ENCODE results near the gene TAS1R2. TPM values are rescaled to one million over a fixed set of nuclear protein-coding genes. Genes with fewer than 3 reads are reported as not detected.

The TAS1R2 gene
- total RNA-seq, 1 donor: not detected

DNA sequence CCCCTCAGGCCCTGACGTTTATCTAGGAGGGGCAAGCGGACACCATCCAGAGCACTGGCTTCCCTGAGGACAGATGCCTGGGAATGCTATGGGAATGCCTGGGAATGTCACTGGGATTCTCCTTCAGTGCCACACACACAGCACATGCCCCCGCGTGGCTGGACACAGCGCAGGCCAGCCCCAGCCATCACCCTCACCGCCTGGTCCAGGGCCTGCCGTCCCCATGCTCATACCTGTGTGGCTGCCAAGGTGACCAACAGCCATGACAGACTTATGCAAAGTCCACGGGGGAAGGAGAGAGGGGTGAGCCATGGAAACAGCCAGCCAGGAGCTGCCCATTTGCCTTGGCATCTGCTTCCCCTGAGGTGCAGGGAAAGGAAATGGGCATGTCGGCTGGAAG, 5.7 kb upstream of the TAS1R2 start:
- TF ChIP-seq, protein P1, sequence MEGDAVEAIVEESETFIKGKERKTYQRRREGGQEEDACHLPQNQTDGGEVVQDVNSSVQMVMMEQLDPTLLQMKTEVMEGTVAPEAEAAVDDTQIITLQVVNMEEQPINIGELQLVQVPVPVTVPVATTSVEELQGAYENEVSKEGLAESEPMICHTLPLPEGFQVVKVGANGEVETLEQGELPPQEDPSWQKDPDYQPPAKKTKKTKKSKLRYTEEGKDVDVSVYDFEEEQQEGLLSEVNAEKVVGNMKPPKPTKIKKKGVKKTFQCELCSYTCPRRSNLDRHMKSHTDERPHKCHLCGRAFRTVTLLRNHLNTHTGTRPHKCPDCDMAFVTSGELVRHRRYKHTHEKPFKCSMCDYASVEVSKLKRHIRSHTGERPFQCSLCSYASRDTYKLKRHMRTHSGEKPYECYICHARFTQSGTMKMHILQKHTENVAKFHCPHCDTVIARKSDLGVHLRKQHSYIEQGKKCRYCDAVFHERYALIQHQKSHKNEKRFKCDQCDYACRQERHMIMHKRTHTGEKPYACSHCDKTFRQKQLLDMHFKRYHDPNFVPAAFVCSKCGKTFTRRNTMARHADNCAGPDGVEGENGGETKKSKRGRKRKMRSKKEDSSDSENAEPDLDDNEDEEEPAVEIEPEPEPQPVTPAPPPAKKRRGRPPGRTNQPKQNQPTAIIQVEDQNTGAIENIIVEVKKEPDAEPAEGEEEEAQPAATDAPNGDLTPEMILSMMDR (IDR thresholded peaks at IDR 0.05; ENCODE audit: insufficient read depth, low read length): no peak
- no peak overlapping the region for H3K4me3 ChIP-seq (ENCODE audit: low read depth, low read length)
- no peak for DNase-seq (ENCODE audit: low read depth)

DNA sequence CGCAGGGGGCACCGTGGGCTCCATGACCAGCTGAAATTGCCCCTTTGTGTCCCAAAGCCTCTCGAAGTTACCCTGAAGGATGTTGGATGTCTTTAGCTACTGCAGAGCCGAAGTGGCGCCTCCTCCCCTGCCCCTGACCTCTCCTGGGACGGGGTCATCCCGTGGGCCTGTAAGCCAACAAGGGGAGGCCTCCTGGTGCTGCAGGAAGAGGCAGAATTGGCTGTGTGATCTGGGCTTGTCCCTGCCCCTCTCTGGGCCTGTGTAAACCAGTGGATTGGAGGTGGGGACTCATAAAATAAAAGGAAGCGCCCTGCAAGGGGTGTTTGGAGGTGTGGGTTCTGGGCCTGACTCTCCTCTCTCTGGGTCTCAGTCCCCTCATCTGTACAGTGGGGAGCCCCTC, 2.1 kb upstream of the TAS1R2 start:
- H3K4me3 ChIP-seq (ENCODE audit: low read depth, low read length): no peak overlapping the region
- DNase-seq (ENCODE audit: low read depth): no peak
- TF ChIP-seq, protein P1 (IDR thresholded peaks at IDR 0.05; ENCODE audit: insufficient read depth, low read length): no peak

DNA sequence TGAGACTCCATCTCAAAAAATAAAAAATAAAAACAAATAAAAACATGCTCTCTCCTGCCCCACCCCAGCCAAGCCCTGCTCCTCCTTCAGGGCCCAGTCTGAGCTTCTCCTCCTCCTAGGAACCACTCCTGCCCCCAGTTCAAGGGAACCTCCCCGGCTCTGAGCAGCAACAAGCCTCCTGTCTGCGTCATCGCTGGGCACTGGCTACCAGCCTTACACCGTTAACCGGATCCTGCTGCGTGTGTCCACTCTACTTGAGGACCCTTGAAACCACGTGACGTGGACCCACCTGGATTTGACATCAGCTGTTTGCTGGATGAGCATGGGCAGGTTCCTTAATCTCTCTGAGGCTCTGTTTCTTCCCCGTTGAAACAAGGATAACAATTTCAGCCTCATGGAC, 1.6 kb upstream of the TAS1R2 start:
- TF ChIP-seq, protein P1 (IDR thresholded peaks at IDR 0.05; ENCODE audit: insufficient read depth, low read length): no peak
- H3K4me3 ChIP-seq (ENCODE audit: low read depth, low read length): no peak overlapping the region
- DNase-seq (ENCODE audit: low read depth): no peak

DNA sequence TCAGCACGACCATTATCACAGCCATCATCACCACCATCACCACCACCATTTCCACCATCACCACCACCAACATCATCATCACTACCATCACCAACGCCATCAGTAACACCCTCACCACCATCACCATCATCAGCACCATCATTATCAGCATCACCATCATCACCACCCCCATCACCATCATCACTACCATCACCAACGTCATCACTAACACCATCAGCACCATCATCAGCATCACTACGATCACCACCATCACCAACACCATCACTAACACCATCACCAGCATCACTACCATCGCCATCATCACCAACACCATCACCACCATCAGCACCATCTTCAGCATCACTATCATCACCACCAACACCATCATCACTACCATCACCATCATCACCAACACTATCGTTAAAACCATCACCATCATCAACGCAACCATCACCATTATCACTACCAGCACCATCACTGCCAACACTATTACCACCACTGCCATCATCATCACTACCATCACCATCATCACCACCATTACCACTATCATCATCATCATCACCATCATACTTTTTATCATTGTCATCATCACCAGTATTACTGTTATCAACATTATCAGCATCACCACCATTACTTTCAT, 1.3 kb downstream of the TAS1R2 start:
- no peak for DNase-seq (ENCODE audit: low read depth)
- TF ChIP-seq, protein P1 (IDR thresholded peaks at IDR 0.05; ENCODE audit: insufficient read depth, low read length): no peak
- no peak overlapping the region for H3K4me3 ChIP-seq (ENCODE audit: low read depth, low read length)

DNA sequence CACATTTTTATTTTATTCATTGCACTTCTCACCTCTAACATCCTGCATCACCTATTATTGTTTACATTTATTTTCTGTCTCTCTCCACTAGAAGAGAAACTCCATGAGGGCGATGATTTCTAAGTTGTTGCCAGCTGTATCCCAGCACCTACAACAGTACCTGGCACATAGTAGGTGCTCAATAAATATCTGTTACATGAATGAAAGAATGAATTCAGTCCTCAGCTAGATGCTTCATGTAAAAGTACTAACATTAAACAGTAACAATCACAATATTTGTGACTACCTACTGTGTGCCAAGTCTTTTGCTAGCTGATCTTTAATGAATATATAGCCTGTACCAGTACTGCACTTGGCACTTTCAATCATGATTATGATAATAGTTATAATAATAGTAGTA, 3.0 kb downstream of the TAS1R2 start:
- TF ChIP-seq, protein P1 (IDR thresholded peaks at IDR 0.05; ENCODE audit: insufficient read depth, low read length): no peak
- no peak for DNase-seq (ENCODE audit: low read depth)
- no peak overlapping the region for H3K4me3 ChIP-seq (ENCODE audit: low read depth, low read length)

DNA sequence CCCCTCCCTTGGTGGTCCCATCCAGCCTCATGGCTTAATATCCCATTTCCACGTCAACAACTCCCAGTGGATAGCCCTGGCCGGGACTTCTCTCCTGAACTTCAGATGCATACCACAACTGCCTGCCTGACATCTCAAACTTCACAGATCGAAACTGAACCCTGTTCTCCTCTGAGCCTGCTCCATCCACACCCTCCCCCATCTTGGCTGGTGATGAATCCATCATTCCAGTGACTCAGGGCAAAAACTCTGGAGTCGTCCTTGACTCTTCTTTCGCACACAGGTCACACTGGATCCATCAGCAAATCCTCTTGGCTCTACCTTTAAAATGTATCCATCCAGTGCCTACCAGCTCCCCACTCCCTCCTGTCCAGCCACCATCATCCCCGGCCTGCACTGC, 3.9 kb downstream of the TAS1R2 start:
- DNase-seq (ENCODE audit: low read depth): no peak
- TF ChIP-seq, protein P1 (IDR thresholded peaks at IDR 0.05; ENCODE audit: insufficient read depth, low read length): no peak
- H3K4me3 ChIP-seq (ENCODE audit: low read depth, low read length): no peak overlapping the region
